OCI-LY1 (cell line): Measurements from ENCODE around the gene RAB3C.

Experiments used
- H2AFZ ChIP-seq: fragments of 200-600 bp; sonication (generic), shearing (Covaris generic); 2 replicates; pipeline ENCODE4 v1.6.0; 2014; ENCODE audit warnings: antibody characterized with exemption, mild to moderate bottlenecking, low read length
- H3F3A ChIP-seq: fragments of 200-600 bp; sonication (generic), shearing (Covaris generic); 2 replicates; pipeline ENCODE4 v1.6.0; 2014; ENCODE audit warnings: mild to moderate bottlenecking, antibody characterized with exemption, low read length, moderate library complexity; ENCODE audit not compliant: insufficient read depth
- H3K27ac ChIP-seq: fragments of 200-600 bp; sonication (generic); 2 replicates; pipeline ENCODE4 v1.5.1; 2014; ENCODE audit warnings: low read length, mixed run types, mild to moderate bottlenecking, low read depth; ENCODE audit not compliant: poor library complexity, severe bottlenecking
- H3K27me3 ChIP-seq: fragments of 200-600 bp; sonication (generic); 2 replicates; pipeline ENCODE4 v1.6.0; 2014; ENCODE audit warnings: antibody characterized with exemption, mild to moderate bottlenecking, low read length, moderate library complexity; ENCODE audit not compliant: insufficient read depth
- H3K36me3 ChIP-seq: fragments of 200-600 bp; sonication (generic); 2 replicates; pipeline ENCODE4 v1.6.1; 2014; ENCODE audit warnings: mild to moderate bottlenecking, antibody characterized with exemption, low read length, moderate library complexity, mixed read lengths; ENCODE audit not compliant: insufficient read depth
- H3K4me1 ChIP-seq: fragments of 200-600 bp; sonication (generic); 2 replicates; pipeline ENCODE4 v1.5.1; 2014; ENCODE audit warnings: mild to moderate bottlenecking, low read length, moderate library complexity; ENCODE audit not compliant: insufficient read depth, severe bottlenecking
- H3K4me2 ChIP-seq: fragments of 200-600 bp; sonication (generic), shearing (Covaris generic); 2 replicates; pipeline ENCODE4 v1.6.1; 2014; ENCODE audit warnings: low read length
- H3K4me3 ChIP-seq: fragments of 200-600 bp; sonication (generic); 2 replicates; pipeline ENCODE4 v1.5.1; 2014; ENCODE audit warnings: low read length, low read depth, mild to moderate bottlenecking, mixed read lengths; ENCODE audit not compliant: poor library complexity, severe bottlenecking
- H3K79me2 ChIP-seq: fragments of 200-600 bp; shearing (Covaris generic); 2 replicates; pipeline ENCODE4 v1.6.1; 2016; ENCODE audit warnings: mixed run types, low read length, mixed read lengths; ENCODE audit not compliant: insufficient read depth
- H3K9ac ChIP-seq: fragments of 200-600 bp; sonication (generic), shearing (Covaris generic); 2 replicates; pipeline ENCODE4 v1.6.1; 2014; ENCODE audit warnings: mild to moderate bottlenecking, low read length, mixed read lengths
- H3K9me2 ChIP-seq: fragments of 200-600 bp; sonication (generic), shearing (Covaris generic); 2 replicates; pipeline ENCODE4 v1.6.1; 2014; ENCODE audit warnings: low read depth, mild to moderate bottlenecking, low read length, mixed read lengths
- H3K9me3 ChIP-seq: fragments of 200-600 bp; shearing (Covaris generic); 2 replicates; pipeline ENCODE4 v1.6.1; 2014; ENCODE audit warnings: low read length, mixed read lengths
- H4K20me1 ChIP-seq: fragments of 200-600 bp; sonication (generic), shearing (Covaris generic); 2 replicates; pipeline ENCODE4 v1.6.0; 2016; ENCODE audit warnings: mild to moderate bottlenecking, low read length; ENCODE audit not compliant: insufficient read depth
- CTCF ChIP-seq: fragments of 200-600 bp; sonication (generic), shearing (Covaris generic); IDR thresholded peaks from 2 replicates; pipeline ENCODE4 v1.5.1; 2017; ENCODE audit warnings: mild to moderate bottlenecking, antibody characterized with exemption, low read length, moderate library complexity, mixed read lengths
- EZH2 ChIP-seq: fragments of 200-600 bp; sonication (generic), shearing (Covaris generic); IDR thresholded peaks from 2 replicates; pipeline ENCODE4 v1.8.0; 2017; ENCODE audit warnings: borderline replicate concordance, mixed run types, mild to moderate bottlenecking, antibody characterized with exemption, low read length, moderate library complexity, mixed read lengths

Gene RAB3C

DNA sequence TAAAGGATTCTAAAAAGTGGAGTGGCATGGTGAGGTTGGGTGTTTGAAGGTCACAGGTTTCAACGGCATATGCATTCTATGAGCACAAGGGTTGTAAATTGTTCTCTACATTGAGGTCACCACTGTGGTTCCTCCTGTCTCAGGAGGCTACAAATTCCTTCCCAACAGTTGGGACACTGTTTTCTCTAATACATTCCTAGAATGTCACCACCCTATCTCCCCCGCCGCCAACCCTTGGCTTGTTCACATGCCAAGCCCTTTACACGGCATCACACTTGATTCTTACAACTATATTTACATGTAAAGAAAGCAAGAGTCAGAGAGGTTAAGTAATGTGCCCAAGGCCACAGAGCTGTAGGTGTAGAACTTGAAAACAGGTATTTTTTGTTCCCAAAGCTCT lies 315.1 kb downstream of the RAB3C start:
- H3K4me2 ChIP-seq: no peak overlapping the region
- TF ChIP-seq EZH2: no peak
- no peak for TF ChIP-seq CTCF
- no peak overlapping the region for H2AFZ ChIP-seq
- H3K27me3 ChIP-seq: no peaks in the 10 kb centered on the region
- H3K4me1 ChIP-seq: no peaks in the 10 kb centered on the region
- H3K27ac ChIP-seq: no peak overlapping the region
- no peak overlapping the region for H3K4me3 ChIP-seq
- H3K9me3 ChIP-seq: no peaks in the 10 kb centered on the region
- no peaks in the 10 kb centered on the region for H3F3A ChIP-seq
- H3K36me3 ChIP-seq: no peaks in the 10 kb centered on the region
- H4K20me1 ChIP-seq: no peaks in the 10 kb centered on the region
- H3K79me2 ChIP-seq: no peaks in the 10 kb centered on the region
- H3K9ac ChIP-seq: no peak overlapping the region
- no peaks in the 10 kb centered on the region for H3K9me2 ChIP-seq

DNA sequence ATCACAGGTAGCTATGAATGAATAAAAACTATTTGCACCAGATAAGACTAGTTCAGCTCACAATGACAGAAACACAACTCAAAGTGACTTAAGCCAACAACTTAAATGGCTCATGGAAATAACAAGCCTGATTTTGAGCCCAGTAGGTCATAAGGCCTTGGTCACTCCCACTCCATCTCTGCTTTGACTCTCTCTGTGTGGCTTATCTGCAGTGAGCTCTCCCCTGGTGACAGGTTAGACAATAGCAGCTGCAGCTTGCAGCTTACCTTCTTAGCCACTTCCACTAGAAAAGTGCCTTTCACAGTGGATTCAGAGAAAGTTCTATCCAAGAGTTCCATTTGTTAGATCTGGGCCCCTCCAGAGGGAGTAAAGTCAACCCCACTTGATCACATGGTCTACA lies 315.7 kb downstream of the RAB3C start:
- no peak overlapping the region for H3K9ac ChIP-seq
- H4K20me1 ChIP-seq: no peaks in the 10 kb centered on the region
- H3K9me2 ChIP-seq: no peaks in the 10 kb centered on the region
- H3K36me3 ChIP-seq: no peaks in the 10 kb centered on the region
- H3K4me1 ChIP-seq: no peaks in the 10 kb centered on the region
- no peak overlapping the region for H3K4me2 ChIP-seq
- no peaks in the 10 kb centered on the region for H3K9me3 ChIP-seq
- no peak overlapping the region for H3K4me3 ChIP-seq
- no peak overlapping the region for H2AFZ ChIP-seq
- TF ChIP-seq EZH2 (no peak), CTCF (no peak)
- H3K27me3 ChIP-seq: no peaks in the 10 kb centered on the region
- no peaks in the 10 kb centered on the region for H3F3A ChIP-seq
- H3K79me2 ChIP-seq: no peaks in the 10 kb centered on the region
- H3K27ac ChIP-seq: no peak overlapping the region

DNA sequence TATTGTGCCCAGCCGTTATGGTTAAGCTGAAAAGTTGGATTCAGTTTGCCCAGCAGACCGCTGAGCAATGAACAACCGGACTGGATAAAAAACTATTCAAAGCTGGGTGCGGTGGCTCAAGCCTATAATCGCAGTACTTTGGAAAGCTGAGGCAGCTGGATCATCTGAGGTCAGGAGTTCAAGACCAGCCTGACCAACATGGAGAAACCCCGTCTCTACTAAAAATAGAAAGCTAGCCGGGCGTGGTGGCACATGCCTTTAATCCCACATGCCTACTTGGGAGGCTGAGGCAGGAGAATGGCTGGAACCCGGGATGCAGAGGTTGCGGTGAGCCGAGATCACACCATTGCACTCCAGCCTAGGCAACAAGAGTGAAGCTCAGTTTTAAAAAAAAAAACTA lies 318.4 kb downstream of the RAB3C start:
- TF ChIP-seq CTCF (no peak), EZH2 (no peak)
- no peak overlapping the region for H3K27ac ChIP-seq
- H3K4me1 ChIP-seq: no peaks in the 10 kb centered on the region
- H2AFZ ChIP-seq: no peak overlapping the region
- no peaks in the 10 kb centered on the region for H3K9me3 ChIP-seq
- H3K79me2 ChIP-seq: no peaks in the 10 kb centered on the region
- no peaks in the 10 kb centered on the region for H3K27me3 ChIP-seq
- H3F3A ChIP-seq: no peaks in the 10 kb centered on the region
- H3K36me3 ChIP-seq: no peaks in the 10 kb centered on the region
- H4K20me1 ChIP-seq: no peaks in the 10 kb centered on the region
- no peaks in the 10 kb centered on the region for H3K9me2 ChIP-seq
- H3K4me3 ChIP-seq: no peak overlapping the region
- no peak overlapping the region for H3K4me2 ChIP-seq
- H3K9ac ChIP-seq: no peak overlapping the region
